H1 (cell line): ENCODE measurements around the gene FGGY. TPM values are rescaled to one million over a fixed set of nuclear protein-coding genes. Genes with fewer than 3 reads are reported as not detected.

Source experiments
- BCL11A ChIP-seq, 2 experiments: IDR thresholded peaks; one replicate each; pipeline ENCODE4 v1.6.1; 2011; ENCODE audit warnings: low read depth in 2 of 2, low read length in 2 of 2, mild to moderate bottlenecking in 2 of 2
- CHD7 ChIP-seq: fragments of 300-600 bp; sonication (generic); IDR thresholded peaks from 2 replicates; pipeline ENCODE4 v1.7.1; 2012; ENCODE audit warnings: low read length, moderate library complexity, mild to moderate bottlenecking, inconsistent platforms; ENCODE audit not compliant: insufficient replicate concordance
- FOSL1 ChIP-seq: IDR thresholded peaks from 2 replicates; pipeline ENCODE4 v1.6.1; 2011; ENCODE audit warnings: mild to moderate bottlenecking, low read depth, low read length, moderate library complexity; ENCODE audit not compliant: insufficient read depth
- JUN ChIP-seq: IDR thresholded peaks from 2 replicates; pipeline ENCODE4 v1.6.1; 2011; ENCODE audit warnings: low read depth, mild to moderate bottlenecking, improper control_type of control experiment, low read length
- TAF1 ChIP-seq: IDR thresholded peaks from 2 replicates; pipeline ENCODE4 v1.6.1; 2011; ENCODE audit warnings: mild to moderate bottlenecking, low read depth, low read length
- TCF12 ChIP-seq: IDR thresholded peaks from 2 replicates; pipeline ENCODE4 v1.6.1; 2011; ENCODE audit warnings: low read depth, mild to moderate bottlenecking, low read length
- polyA plus RNA-seq, 7 experiments: library from polyadenylated mRNA; depleted of rRNA in 3 of 7; stranded (reverse) in 5 of 7; unstranded in 2 of 7; fragments of >200 nt in 5 of 7; fragments of 200-250 nt in 2 of 7; gene quantifications; 1 replicate in 5 of 7; 2 replicates in 1 of 7; 4 replicates in 1 of 7; pipeline versions ENCODE4 v1.2.1 to v1.2.3, GENCODE V29; 2011 to 2013; ENCODE audit warnings: missing spikeins in 2 of 7, mixed read lengths in 2 of 7
- total RNA-seq: library from RNA; stranded (reverse); fragmentation: NEBNext Ultra II Directional; extraction: Animal tissue kit (Norgen Biotek cat#: 25700); gene quantifications from 2 replicates; pipeline ENCODE4 v1.2.1, GENCODE V29; 2021

Gene FGGY
- total and polyA plus RNA-seq, 2 of the 8 experiments (the other 6 are each of a cell fraction or from before 2014, with no cell fraction given), result 10.3 to 12.5 TPM

GRCh38 chr1:59765011-59765730, 468.3 kb downstream of the FGGY start (continued):
- TF ChIP-seq CHD7, result no peak
- no peak for TF ChIP-seq TAF1
- no peak for TF ChIP-seq JUN
- no peak for TF ChIP-seq TCF12
- no peak for TF ChIP-seq BCL11A (IDR thresholded peaks at IDR 0.05; ENCODE audit: low read depth in 2 of 2, low read length in 2 of 2)
- TF ChIP-seq FOSL1, result no peak
